Activated naive CD4-positive, alpha-beta T cell (primary cell): ENCODE results near the gene PDCD1LG2.
A peak's percentile ranks its signal among the peaks of the same experiment; 100 is the strongest.
"Not testable (repeated sequence)": the region's sequence is repeated elsewhere in the genome, so short reads cannot be mapped to it uniquely, and the experiment has no call there.

Experiments
- DNase-seq, 4 experiments: peaks; one replicate each; lab custom pipeline; 2025; lab: John Stamatoyannopoulos, UW

Gene PDCD1LG2

GRCh38 chr9:5566054-5566618, 55.8 kb downstream of the PDCD1LG2 start:
- no peak for DNase-seq

DNA sequence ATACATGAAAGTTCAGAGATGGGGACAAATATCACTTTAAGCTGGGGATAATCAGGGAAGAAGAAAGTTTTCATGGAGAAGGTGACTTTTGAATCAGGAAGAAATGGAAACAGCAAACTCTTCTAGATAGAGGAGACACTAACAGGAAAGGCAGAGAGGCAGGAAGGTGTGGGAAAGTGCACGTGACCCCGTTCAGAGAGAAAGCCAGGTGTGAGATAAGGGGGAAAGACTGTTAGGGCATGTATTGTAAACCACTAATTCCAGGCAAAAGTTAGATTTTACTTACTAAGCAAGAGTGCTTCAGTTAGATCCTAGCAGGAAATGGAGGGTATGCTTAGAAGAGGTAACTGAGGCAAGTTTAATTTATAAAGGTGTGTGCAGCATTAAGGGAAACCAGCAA, 58.5 kb downstream of the PDCD1LG2 start:
- no peak for DNase-seq

- no peak for DNase-seq
Measured at GRCh38 chr9:5569409-5569808, 59.1 kb downstream of the PDCD1LG2 start.

DNA sequence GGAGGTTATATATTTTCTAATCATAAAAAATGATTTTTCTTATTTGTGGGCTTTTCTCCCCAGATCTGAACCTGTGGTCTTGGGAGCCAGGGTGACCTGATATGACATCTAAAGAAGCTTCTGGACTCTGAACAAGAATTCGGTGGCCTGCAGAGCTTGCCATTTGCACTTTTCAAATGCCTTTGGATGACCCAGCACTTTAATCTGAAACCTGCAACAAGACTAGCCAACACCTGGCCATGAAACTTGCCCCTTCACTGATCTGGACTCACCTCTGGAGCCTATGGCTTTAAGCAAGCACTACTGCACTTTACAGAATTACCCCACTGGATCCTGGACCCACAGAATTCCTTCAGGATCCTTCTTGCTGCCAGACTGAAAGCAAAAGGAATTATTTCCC, 59.6 kb downstream of the PDCD1LG2 start:
- DNase-seq: no peak

GRCh38 chr9:5571629-5572232, 61.4 kb downstream of the PDCD1LG2 start:
- no peak for DNase-seq

- no peak for DNase-seq
Measured at GRCh38 chr9:5574097-5574496, 63.8 kb downstream of the PDCD1LG2 start.

DNA sequence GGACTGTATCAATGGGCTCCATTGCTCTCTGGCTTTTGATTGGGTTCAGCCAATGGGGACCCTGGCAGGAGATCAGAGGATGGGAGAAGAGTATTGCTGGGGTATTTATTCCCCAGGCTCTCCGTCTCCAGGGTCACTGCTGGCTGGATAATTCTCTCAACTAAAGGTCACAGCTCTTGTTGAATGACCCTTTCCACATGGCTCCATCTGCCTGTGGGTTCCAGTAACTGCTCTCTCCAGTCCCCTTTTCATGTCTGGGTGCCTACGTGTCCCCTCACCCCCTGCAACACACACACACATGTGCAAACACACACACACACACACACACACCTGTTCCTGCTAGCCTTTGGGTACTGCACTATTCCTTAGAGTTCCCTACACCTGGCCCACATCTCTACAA, 64.7 kb downstream of the PDCD1LG2 start:
- no peak for DNase-seq

DNA sequence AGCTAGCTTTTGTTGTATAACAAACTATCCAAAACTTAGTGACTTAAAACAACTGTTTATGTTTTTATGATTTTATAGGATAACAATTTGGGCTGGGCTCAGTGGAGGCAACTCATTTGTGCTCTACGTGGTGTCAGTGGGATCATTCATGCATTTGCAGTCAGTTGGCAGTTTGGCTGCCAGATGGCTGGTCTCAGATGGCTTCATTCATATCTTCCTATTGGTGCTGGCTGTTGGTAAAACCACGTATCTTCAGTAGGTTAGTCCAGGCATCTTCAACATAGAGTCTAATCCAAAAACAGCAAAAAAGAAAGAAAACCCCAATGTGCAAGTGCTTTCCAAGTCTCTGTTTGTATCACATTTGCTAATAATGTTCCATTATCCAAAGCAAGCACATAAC, 66.9 kb downstream of the PDCD1LG2 start:
- DNase-seq: no peak

GRCh38 chr9:5578018-5578697, 67.8 kb downstream of the PDCD1LG2 start:
- no peak for DNase-seq

DNA sequence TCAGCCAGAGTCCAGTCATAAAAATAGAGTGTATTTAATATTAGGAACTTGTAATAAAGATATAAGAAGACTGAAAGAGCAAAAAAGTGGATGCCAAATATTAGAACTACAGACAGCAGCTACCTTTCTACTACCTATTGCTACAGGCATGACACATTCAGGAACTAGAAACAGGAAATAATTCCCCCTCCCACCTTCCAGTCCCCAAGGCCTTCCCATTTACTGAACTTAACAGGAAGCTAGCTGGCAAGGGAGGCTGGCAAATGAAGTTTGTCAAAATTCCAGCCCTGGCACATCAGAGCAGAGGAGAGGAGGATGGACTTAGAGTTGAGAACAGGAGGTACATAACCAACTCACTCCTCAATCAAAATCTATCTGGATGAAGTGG, 68.4 kb downstream of the PDCD1LG2 start:
- no peak for DNase-seq

- no peak for DNase-seq
Measured at GRCh38 chr9:5579881-5580280, 69.5 kb downstream of the PDCD1LG2 start.

DNA sequence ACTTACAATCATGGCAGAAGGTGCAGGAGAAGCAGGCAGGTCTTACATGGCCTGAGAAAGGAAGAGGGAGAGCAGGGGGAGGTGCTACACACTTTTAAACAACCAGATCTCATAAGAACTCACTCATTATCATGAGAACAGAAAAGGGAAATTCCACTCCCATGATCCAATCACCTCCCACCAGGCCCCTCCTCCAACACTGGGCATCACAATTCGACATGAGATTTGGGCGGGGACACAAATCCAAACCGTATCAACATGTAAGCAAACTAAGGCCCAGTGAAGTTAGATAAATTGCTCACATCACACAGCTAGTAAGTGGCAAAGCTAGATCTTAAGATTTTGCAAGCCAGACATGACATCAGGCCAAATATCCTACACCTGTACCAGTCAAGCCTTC, 70.3 kb downstream of the PDCD1LG2 start:
- no peak for DNase-seq

- not testable (repeated sequence) for DNase-seq
Measured at GRCh38 chr9:5581706-5582105, 71.4 kb downstream of the PDCD1LG2 start.

- DNase-seq: peak in 2 of 4 experiments; percentile 9 to 12
Measured at GRCh38 chr9:5582835-5583195, 72.5 kb downstream of the PDCD1LG2 start.

- no peak for DNase-seq
Measured at GRCh38 chr9:5586391-5586802, 76.1 kb downstream of the PDCD1LG2 start.

GRCh38 chr9:5587024-5587423, 76.7 kb downstream of the PDCD1LG2 start:
- DNase-seq: no peak

- DNase-seq: no peak
Measured at GRCh38 chr9:5592231-5592630, 81.9 kb downstream of the PDCD1LG2 start.

GRCh38 chr9:5592904-5593303, 82.6 kb downstream of the PDCD1LG2 start:
- DNase-seq: no peak

- DNase-seq: no peak
Measured at GRCh38 chr9:5593904-5594303, 83.6 kb downstream of the PDCD1LG2 start.

GRCh38 chr9:5596173-5596572, 85.8 kb downstream of the PDCD1LG2 start:
- no peak for DNase-seq

GRCh38 chr9:5608298-5609225, 98.2 kb downstream of the PDCD1LG2 start:
- DNase-seq: no peak

GRCh38 chr9:5609226-5609596, 98.9 kb downstream of the PDCD1LG2 start:
- no peak for DNase-seq

DNA sequence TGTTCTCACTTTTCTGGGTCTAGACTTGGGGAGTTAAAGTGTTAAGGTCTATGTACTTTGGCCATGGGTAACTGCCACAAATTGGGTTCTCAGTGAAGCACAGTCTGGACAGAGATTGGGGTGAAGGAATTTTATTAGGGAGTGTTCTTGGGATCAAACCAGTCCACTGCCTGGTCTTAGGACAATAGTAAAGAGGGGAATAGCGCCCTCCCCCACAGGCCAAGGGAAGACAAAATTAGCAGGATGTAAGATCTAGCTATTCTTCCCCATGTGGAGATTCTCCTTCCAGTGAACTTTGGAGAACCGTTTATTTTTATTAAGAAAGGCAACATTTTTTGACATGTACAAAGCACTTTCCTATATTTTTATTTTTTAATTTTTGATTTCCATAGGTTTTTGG, 100.2 kb downstream of the PDCD1LG2 start:
- DNase-seq: no peak
